Activated naive CD8-positive, alpha-beta T cell treated with anti-CD3 and anti-CD28 coated beads, Interleukin-2, amount 50 U/mL, for 16 hours (primary cell): Measurements from ENCODE around the gene UGT2A3.

Experiments
- DNase-seq: peaks from one replicate; pipeline ENCODE4 v3.0.0-alpha.2; 2020; ENCODE audit warnings: low read depth, low spot score

Gene UGT2A3

GRCh38 chr4:68912807-68913206 lies 38.8 kb downstream of the UGT2A3 start:
- no peak for DNase-seq

DNA sequence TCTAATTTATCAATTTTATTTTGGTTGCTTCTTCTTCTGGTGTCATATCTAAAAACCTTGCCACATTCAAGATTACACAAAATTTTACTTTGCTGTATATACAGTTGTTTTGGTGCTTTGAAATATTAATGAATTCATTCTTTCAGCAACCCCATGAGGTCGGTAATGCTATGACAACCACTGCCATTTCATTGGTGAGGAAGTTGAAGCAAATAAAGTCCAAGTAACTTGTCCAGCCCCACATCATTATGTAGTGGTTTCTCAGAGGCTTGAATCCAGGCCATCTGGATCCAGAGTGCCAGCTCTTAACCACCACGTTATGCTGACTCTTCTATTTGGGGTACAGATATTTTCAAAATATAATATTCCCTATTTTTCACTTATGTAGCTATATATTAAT lies 42.2 kb downstream of the UGT2A3 start:
- DNase-seq = no peak

DNA sequence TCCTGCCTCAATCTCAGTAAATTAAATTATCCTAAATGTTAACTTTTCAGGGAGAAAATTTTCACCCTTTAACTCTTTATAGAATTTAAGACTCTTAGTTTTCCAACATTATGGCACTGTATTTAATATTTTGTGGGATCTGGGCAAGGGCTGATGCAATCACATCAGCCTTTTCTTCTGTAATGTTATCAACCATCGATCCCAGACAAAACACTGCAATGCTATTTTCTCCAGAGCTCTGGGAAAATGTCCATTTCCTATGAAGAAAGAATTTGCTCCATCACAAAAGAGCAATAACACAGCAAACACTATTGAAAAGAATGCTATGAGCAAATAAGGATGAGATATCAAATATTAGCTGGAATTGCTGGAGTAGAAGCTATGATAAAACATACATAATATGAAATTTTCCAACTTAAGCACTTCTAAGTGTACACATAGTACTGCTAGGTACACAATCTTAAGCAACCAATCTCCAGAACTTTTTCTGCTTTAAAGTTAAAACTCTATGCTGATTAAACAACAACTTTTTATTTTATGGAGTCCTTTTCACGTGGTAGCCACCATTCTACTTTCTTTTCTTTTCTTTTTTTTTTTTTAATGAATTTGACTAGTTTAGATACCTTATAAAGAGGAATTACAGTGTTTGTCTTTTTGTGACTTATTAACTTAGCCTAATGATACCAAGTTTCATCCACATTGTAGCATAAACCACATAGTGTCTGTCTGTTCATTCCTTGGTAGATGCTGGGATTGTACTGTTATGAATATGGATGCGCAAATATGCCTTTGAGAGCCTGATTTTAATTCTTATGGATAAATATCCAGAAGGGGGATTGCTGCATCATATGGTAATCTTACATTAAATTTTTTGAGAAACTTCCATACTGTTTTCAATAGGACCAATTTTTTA lies 43.6 kb downstream of the UGT2A3 start:
- DNase-seq = no peak

- DNase-seq = no peak
Measured at GRCh38 chr4:68907245-68907644, 44.4 kb downstream of the UGT2A3 start.

GRCh38 chr4:68906780-68907137 lies 44.8 kb downstream of the UGT2A3 start:
- DNase-seq = no peak

GRCh38 chr4:68905939-68906779 lies 45.4 kb downstream of the UGT2A3 start:
- no peak for DNase-seq

DNA sequence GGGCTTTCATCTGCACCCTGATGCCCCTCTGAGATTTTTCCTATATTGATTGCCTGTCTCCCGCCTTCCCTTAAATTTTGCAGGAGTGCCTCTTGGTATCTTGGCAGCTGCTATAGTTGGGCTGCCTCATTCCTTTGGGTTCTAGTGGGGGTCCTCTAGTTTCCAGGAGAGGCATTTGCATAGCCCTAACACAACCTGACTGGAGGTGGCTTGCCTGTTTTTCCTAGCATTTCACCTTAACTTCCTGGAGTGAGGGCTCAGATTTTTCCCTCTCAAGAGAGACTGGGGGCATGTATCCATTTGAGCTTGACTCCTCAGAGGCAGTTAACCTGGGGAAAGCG lies 46.0 kb downstream of the UGT2A3 start:
- DNase-seq = no peak

DNA sequence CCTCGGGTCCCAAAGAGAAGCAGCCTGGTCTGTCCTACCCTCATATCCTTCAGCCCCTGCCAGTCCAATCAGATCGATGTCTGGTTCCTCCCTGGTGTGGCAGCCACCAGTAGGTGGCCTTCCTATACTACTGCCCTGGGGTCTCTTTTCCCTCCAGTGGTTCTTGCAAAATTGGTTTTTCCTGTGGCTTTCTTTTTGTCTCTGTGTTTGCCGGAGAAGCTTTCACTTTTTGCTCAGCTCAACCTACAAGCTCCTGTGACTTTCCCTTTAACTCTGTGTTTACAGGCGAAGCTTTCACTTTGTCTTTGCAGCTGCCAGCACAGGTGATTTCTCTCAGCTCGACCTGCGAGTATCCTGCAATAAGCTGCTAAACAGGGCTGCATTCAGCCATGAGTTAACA lies 46.8 kb downstream of the UGT2A3 start:
- DNase-seq = no peak

DNA sequence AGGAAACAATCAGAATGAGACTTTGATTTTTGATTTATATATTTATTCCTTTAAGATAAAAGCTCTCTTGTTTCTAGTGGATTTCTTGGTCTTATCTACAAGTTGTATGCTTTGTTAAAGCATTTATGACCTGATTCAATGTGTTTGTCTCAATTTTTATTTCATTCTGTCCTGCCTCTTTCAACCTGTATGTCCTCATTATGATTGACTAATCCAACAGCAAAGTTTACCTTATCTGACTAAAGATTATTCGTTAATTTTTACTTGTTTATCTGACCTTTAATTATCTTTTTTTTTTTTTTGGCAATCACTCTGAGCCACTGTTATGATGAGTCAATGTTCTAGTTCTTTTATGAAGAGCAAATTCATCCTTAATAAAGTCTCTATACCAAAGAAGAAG lies 54.9 kb downstream of the UGT2A3 start:
- no peak for DNase-seq

GRCh38 chr4:68895561-68896198 lies 55.9 kb downstream of the UGT2A3 start:
- no peak for DNase-seq

DNA sequence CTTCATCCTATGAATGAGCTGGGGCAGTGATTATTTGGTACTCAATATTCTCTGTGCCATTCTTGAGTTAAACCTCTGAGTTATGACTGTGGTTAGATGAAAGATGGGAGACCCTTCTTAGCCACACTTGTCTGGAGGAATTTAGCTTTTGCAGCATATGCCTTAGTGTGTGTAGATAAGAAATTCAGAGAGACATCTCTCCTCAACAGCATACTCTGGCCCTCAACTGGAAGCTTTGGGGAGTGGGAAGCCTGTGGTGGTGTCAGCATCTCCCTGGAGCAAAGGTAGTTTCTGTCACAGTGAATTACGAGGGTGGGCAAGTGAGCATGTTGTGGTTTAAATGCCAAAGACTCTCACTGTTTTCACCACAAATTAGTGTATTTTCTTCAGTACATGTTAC lies 58.7 kb downstream of the UGT2A3 start:
- DNase-seq = no peak

DNA sequence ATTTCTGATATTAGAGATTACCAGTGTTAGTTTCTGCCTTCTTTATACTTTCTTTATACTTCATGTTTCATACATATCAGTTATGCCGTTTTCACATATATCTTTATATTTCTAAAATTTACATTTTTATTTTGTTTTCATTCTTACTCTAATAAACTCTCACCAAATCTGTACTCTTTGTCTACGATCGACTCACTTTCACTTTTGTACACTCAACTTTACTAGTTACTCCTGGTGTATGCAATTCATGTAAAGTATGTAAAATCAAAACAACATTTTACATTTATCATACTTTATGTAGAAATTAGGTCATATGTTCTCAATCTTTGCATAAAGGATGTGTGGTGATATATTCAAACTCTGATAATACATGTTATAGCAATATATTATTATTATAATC lies 59.9 kb downstream of the UGT2A3 start:
- no peak for DNase-seq

- DNase-seq = no peak
Measured at GRCh38 chr4:68885545-68885944, 66.1 kb downstream of the UGT2A3 start.

DNA sequence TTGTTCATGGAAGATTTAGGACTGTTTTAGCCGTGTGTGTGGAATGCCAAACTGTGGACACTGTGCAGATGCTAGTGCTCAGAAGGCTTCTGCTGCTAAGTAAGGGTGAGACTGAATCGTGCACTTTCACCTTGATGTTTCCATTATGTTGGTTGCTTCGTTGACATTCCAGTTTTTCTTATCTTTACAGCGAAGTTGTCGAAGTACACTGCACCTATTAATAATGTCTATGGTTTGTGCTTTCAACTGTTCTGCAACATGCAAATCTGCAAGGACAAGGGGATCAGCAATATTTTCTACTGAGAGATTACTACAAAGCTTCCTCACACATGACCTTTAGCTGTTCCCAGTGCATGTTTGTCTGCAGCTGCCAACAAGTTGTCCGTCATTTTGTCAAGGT lies 67.7 kb downstream of the UGT2A3 start:
- no peak for DNase-seq
